Measurements from ENCODE around the gene GMPPA.

The GMPPA gene

DNA sequence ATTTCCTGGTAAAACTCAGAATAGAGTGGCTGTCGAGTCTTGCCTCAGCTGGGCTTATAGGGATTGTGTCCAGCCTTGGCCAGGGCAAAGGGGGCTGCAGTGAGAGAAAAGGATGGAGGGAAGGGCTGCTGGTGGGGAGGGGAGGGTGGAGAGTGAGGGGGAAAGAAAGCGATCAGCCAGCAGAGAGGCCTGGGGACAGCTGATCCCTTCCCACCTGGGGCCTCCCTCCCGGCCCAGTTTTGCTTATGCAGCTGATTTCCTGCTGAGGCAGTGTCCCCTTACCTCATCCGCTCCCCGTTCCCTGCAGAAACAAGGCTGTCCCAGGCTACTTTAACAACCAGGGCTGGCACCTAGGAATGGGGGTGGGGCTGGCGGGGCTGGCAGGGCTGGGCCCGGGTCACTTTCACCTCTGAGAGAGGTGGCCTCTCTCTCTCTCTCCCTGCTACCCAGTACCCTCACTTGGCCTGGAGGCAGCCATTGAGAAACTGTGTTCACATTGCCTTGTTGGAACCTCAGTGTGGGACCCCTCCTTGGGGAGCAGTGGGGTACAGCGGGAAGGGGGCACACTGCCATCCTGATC, 12.2 kb upstream of the GMPPA start:
- DNase-seq: no peak

DNA sequence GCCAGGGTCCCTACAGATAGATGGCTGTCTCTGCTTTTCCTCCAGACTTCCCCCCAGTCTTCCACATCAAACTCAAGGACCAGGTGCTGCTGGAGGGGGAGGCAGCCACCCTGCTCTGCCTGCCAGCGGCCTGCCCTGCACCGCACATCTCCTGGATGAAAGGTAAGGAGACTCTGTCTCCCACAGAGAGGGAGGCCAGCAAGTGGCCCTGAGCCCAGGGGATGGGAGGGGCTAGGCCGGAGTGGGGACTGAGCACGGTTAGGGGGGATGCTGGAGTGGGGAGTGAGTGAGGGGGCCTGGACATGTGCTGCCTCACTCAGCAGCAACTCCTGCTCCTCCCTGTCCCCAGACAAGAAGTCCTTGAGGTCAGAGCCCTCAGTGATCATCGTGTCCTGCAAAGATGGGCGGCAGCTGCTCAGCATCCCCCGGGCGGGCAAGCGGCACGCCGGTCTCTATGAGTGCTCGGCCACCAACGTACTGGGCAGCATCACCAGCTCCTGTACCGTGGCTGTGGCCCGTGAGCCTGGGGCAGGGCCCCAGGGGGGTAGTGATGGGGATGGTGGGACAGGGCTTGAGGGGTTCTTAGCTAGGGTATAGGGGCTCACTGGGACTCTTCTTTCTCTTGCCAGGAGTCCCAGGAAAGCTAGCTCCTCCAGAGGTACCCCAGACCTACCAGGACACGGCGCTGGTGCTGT, 10.4 kb upstream of the GMPPA start:
- no peak for DNase-seq

DNA sequence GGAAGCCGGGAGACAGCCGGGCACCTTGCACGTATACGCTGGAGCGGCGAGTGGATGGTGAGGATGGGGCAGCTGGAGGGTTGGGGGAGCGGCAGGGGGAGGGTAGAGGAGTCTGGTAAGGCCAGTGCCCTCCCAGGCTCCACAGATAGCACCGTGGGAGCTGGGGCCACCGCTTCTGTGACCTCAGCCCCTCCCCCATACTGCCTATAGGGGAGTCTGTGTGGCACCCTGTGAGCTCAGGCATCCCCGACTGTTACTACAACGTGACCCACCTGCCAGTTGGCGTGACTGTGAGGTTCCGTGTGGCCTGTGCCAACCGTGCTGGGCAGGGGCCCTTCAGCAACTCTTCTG, 9.9 kb upstream of the GMPPA start:
- no peak for DNase-seq

DNA sequence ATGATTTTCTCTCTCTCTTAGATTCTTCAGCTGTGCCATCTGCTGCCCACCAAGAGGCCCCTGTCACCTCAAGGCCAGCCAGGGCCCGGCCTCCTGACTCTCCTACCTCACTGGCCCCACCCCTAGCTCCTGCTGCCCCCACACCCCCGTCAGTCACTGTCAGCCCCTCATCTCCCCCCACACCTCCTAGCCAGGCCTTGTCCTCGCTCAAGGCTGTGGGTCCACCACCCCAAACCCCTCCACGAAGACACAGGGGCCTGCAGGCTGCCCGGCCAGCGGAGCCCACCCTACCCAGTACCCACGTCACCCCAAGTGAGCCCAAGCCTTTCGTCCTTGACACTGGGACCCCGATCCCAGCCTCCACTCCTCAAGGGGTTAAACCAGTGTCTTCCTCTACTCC, 9.4 kb upstream of the GMPPA start:
- DNase-seq: no peak

DNA sequence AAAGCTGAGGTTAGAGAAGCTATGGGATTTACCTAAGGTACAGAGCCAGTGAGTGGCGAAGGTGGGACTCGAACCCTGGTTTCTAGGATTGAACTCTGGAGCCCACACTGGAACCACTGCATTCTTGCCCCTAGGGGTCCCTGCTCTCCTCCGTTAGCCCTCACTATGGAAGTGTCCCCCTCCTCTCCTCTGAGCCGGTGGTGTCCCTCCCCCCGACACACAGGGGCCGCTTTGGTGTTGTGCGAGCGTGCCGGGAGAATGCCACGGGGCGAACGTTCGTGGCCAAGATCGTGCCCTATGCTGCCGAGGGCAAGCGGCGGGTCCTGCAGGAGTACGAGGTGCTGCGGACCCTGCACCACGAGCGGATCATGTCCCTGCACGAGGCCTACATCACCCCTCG, 8.5 kb upstream of the GMPPA start:
- DNase-seq: no peak

DNA sequence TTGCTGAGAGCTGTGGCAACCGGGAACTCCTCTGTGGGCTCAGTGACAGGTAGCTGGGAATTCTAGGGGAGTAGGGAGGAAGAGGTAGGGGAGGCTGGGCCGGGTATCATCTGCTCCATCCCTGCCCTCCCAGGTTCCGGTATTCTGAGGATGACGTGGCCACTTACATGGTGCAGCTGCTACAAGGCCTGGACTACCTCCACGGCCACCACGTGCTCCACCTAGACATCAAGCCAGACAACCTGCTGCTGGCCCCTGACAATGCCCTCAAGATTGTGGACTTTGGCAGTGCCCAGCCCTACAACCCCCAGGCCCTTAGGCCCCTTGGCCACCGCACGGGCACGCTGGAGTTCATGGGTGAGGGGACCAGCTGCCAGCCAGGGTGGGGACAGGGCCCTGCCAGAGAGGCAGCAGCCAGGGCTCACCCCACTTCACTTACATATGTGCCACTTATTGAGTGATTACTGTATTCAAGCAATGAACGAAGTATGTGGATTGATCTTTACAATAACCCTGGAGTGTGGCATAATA, 8.0 kb upstream of the GMPPA start:
- DNase-seq: no peak

DNA sequence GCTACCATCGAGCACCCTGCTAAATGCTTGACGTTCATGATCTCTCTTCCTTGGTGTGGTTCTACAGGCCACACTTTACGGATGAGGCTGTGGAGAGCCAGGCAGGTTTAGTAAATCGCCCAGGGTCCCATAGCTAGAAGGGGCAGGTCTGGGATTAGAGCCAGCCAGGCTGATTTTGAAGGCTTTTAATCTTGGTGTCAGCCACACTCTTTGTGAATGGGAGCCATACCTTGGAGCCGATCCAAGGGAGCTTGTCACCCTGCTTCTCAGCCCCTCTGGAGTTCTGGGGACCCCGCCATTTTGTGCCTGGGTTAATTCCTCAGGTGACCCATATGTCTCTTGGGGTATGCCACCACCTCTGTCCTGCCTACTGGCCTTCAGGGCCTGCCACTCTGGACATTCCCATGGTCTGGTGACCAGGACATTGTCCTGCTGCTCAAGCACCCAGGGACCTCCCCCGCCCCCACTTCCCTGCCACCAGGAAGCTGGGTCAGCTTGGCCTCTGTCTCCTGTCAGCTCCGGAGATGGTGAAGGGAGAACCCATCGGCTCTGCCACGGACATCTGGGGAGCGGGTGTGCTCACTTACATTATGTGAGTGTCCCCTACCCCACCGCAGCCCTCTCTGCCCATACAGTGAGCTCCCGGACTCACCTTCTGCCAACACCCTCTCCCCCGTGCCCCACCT, 7.3 kb upstream of the GMPPA start:
- DNase-seq: no peak

DNA sequence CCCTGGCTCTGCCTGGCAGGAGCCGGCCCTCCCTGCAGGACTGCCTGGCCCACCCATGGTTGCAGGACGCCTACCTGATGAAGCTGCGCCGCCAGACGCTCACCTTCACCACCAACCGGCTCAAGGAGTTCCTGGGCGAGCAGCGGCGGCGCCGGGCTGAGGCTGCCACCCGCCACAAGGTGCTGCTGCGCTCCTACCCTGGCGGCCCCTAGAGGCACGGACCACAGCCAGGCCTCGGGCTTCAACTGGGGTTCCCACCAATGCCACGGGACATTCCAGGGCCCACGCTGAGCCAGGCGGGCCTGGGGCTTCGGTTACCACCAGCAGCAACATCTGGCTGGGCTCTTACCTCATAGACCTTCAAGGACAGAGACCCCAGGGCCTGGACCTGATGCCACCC, 6.1 kb upstream of the GMPPA start:
- DNase-seq: peak in 1 of 2 experiments; percentile 6

DNA sequence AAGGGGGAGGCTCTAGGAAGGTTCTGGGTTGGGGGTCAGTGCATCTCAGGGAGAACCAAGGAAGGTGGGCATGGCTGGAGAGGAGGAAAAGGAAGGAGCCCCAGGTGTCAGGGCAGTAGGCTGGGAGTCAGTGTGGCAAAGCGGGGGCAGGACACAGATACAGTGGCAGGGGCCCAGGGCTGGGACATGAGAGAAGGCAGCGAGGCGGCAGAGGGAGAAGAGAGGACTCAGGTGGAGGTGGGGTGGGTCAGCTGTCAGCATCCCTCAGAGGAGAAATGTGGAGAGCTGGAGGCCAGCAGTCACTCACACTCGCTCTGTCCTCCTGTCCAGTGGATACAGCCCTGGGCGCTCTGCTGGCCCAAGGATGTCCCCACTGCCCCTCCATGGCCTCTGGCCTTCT, 5.6 kb upstream of the GMPPA start:
- DNase-seq: no peak

DNA sequence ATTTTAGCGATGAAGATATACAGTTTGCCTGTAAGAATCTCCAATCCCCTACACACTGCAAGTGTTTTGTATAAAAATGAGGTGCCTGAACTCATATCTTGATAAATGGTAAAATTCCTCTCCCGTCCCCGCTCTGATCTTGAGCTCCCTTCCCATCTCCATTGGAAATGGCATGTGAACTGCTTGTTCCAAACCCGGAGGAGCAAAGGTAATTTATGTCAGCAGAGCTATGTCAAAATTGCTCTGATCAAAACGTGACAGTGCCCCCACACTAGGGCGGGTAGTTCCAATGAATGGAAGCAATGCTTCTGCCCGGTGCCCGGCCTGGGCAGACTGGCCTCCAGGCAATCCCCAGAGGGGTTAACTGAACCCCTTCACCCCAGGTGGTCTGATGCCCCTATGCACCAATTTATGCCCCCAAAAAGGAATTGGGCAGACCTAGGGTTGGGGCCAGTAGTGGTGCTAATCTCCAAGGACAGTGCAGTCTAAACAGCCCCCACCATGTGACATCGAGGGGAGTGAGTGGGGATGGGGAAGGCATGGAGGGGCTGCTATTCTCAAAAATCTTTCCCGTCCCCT, 3.6 kb upstream of the GMPPA start:
- no peak for DNase-seq

DNA sequence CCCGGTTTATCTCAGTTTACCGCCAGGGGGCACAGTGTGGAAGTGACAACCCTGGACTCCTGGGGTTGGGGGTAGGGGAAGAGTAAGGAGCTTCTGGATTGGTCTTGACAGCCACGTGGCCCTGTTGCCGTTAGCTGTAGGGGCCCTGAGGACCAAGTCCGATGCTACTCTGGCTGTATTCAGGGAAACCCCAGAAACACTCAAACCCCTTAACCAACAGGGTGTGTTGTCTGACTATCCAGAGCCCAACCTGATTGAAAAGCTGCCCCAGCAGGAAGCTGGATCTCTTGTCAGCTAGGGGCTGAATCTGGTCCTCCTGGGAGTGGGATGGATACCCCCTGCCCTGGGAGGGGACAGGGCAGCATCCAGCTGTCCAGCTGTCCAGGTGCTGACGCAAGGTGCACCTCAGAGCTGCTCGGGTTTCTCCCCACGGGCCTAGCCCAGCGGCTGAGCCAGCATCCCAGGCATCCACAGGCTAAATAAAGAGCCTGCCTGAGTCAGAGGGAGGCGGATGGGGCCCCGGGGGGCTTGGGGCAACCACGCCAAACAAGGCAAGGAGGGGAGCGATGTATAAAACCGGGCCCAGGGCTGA, 3.1 kb upstream of the GMPPA start:
- DNase-seq: peak; percentile 55 to 70

DNA sequence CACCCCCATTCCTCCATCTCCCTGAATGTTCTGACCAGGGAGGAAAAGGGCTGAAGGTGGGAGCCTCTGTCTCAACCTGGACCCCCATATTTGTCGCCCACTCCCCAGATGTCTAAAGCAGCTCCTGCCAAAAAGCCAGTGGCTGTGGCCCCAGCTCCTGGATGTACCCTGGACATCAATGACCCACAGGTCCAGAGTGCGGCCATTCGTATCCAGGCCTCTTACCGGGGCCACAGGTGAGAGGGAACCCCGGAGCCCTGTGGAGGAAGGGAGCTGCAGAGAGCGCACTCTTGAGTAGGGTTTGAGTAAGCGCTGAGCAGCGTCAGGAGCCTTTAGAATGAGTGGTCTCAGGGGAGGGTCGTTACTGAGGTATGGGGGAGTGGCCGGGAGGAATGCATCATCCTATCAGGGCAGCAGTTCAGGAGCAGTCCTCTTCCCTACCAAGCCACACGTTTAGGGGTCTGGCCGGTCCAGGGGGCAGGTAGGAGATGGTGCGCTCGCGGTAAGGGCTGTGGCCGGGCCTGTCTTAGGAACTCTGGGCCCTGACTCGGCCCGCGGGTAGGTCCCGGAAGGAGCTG, 2.4 kb upstream of the GMPPA start:
- no peak for DNase-seq

DNA sequence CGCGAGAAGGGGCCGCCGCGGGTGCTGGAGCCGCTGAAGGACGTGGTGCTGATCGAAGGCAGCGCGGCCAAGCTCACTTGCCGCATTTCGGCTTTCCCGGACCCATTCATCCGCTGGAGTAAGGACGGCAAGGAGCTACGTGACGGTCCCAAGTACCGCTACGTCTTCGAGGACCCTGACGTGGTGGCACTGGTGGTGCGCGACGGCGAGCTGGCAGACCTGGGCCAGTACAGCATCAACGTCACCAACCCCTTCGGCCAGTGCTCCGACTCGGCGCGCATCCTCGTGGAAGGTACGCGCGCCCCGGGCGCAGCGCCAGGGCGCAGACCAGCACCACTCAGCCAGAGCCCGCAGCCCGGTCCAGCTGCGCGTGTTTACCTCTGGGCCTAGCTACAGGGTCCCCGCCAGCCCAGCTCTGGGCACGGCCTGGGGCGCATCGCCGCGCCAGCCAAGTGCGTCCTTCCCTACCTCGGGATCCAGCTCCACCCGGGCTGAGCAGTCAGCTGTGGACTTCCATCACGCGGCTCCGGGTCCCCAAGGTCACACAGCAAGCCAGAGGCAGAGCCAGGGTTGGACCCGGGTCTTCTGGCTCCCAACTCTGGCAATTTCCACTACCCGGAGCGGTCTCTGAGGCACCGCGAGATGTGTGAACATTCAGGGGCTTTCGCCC, 1.7 kb upstream of the GMPPA start:
- no peak for DNase-seq

DNA sequence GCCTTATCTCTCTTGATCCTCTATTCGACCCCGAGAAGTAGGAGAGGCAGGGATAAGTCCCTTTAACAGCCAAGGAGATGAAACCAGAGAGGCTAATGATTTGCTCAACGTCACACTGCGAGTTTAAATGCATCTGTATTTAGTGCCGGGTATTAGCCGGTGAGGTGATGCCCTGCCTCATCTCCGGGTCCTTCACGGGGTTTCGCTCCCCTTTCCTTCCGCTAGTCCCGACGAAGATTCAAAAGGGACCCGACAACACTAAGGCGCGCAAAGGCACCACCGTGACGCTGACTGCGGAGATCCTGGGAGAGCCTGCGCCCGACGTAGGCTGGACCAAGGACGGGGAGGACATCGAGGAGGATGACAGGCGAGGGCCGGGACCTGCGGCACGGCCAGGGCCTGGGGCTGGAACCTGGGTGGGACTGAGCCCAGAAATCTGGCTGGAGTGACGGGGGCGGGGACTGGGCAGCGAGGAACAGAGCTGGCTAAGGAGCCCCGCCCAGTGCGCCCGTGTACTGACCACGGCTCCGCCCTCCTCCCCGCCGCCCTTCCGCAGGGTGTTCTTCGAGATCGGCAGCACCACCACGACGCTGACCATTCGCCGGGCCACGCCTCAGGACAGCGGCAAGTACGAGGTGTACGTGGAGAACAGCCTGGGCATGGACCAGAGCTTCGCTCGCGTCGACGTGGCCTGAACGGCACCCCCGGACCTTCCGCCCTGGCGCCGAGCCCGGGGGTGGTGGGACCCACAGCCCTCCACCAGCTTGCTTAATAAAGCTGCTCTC, 1.0 kb upstream of the GMPPA start:
- no peak for DNase-seq

DNA sequence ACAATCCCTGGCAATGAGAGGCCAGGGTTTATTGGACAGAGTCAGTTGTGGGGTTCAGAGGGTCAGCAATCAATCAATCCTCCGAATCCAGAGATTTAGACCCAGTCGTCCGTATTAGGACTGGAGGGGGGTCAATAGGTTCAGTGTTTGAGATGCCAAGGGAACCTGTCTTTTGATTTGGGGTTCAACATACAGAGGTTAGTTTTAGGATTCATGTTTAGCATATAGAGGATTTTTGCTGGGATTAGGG, 292 bp downstream of the GMPPA start:
- no peak for DNase-seq

DNA sequence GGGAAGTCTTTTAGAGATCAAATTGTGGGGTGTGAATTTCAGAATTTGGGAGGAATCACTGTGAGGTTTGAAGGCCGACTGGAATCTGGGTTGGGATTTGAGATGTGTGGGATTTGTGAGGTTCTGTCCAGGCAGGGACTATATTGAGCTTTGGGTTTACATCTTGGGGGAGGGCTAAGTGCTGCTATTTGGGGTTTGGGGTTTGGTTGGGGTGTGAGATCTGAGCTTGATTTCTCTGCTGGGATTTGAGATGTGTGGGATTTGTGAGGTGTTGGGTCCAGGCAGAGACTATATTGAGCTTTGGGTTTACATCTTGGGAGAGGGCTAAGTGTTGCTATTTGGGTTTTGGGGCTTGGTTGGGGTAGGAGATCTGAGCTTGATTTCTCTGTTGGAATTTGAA, 864 bp downstream of the GMPPA start:
- DNase-seq: no peak

DNA sequence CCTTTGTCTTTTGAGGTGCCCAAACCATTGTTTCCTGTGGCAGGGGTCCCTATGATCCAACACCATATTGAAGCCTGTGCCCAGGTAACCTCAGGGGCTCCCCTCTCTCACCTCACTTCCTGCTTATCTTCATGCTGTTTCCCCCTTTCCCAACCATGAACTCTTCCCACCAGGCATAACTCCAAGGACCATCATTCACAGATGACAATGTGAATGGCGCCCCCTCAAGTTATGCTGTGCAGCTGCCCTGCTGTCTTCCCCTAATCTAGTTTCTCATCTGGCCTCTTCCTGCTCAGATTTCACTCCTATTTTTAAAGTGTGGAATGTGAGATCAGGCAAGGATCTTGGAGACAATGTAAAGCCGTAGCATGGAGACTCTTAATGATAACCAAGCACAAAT, 1.4 kb downstream of the GMPPA start:
- DNase-seq: no peak

DNA sequence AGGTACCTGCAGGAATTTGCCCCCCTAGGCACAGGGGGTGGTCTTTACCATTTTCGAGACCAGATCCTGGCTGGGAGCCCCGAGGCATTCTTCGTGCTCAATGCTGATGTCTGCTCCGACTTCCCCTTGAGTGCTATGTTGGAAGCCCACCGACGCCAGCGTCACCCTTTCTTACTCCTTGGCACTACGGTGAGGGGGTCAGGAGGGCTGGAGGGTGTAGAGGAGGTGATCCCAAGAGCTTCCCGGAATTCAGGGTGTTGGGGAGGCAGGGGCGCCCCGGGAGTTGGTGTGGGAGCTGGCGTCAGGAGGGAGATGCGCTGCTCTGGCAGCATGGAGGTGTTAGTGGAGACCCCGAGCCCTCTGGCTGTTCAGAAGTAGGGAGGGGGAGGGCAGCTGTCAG, 3.2 kb downstream of the GMPPA start:
- no peak for DNase-seq

DNA sequence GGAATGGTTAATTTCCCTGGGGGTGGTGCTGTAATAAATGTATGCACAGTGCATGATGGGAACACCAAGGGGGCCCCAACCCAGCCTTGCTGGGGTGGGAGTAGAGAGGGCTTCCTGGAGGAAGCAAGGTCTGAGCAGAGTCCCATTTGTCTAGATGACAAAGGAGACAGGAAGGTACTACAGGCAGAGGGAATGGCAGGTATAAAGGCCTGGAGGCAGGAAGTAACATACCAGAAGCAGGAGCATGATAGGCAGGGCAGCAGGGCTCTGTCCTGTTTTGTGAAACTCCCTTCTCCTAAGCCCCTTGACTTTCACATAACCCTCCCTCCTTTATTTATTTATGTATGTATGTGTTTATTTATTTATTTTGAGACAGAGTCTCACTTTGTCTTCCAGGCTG, 3.9 kb downstream of the GMPPA start:
- no peak for DNase-seq

DNA sequence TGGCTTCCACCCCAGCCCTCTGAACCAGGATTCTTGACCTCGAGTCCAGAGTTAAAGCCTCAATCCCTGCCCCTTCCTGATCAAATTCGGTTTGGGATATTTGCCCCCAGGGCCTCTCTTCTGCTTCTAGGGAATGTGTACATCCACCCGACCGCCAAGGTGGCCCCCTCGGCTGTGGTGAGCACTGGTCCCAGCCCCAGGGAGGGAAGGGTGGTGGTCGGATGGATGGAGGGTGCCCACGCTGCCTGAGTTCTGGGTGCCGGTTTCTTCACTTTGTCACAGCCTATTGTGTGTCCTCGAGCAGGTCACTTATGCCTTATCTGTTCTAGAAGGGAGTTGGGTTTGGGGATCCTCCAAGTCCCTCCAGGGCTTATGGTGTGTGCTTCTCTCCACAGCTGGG, 6.9 kb downstream of the GMPPA start:
- no peak for DNase-seq

DNA sequence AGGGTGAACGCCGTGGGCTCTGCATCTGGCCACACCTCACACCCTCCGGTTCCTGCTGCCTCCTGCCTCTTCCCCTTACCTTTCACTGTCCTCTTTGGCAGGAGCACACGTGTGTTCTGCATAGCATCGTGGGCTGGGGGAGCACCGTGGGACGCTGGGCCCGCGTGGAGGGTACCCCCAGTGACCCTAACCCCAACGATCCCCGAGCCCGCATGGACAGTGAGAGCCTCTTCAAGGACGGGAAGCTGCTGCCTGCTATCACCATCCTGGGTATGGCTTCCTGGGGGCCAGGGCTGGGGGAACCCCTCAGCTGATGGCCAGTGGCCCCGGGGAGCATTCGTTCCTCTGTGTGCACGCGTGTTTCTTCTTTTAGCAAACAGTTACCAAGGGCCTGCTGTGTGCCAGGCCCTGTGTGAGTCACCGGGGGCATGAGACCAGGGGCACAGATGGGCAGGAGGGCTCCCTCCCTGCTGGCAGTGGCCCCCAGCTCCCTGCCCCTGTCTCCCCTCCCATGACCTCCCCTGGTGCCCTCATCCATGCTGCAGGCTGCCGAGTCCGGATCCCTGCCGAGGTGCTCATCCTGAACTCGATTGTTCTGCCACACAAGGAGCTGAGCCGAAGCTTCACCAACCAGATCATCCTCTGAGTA, 7.6 kb downstream of the GMPPA start:
- no peak for DNase-seq

Data from NCI-H1930 (cell line).